ENCODE data around the gene ZMYND8.

- TF ChIP-seq CTCF (conservative IDR thresholded peaks at IDR 0.05 in 1 of 2, IDR thresholded peaks at IDR 0.05 in 1 of 2; ENCODE audit: low read depth in 1 of 2, low read length in 2 of 2), result no peak
- TF ChIP-seq EZH2 (IDR thresholded peaks at IDR 0.05; ENCODE audit: low read length, missing control alignments), result no peak
Observed at GRCh38 chr20:47353692-47354463, 2.6 kb downstream of the ZMYND8 start.
